ENCODE measurements around the gene TMEM72.

- TF ChIP-seq POLR2A (IDR thresholded peaks at IDR 0.05) = no peak
- TF ChIP-seq CTCF (IDR thresholded peaks at IDR 0.05) = no peak
- TF ChIP-seq POLR2AphosphoS5 (IDR thresholded peaks at IDR 0.05) = no peak
Observed at GRCh38 chr10:44899450-44900080, 11.6 kb upstream of the TMEM72 start.
